SK-N-SH (cell line): ENCODE data around the gene CCDC194.

Experiments
- CTCF ChIP-seq: fragments of 200-600 bp; sonication (generic); IDR thresholded peaks from 2 replicates; pipeline ENCODE4 v1.6.1; 2017; ENCODE audit warnings: antibody characterized with exemption, mild to moderate bottlenecking, moderate library complexity
- EZH2phosphoT487 ChIP-seq: fragments of 200-600 bp; sonication (generic); IDR thresholded peaks from 2 replicates; pipeline ENCODE4 v1.6.1; 2017; ENCODE audit warnings: low read depth, mixed run types, mild to moderate bottlenecking, antibody characterized with exemption, moderate library complexity, borderline replicate concordance
- FOXJ3 ChIP-seq: sonication (generic); formaldehyde crosslinking; IDR thresholded peaks from 2 replicates; pipeline ENCODE4 v1.5.1; 2020; ENCODE audit warnings: mild to moderate bottlenecking, missing genetic modification reagents
- JUND ChIP-seq: IDR thresholded peaks from 2 replicates; pipeline ENCODE4 v1.4.0; 2012
- POLR2AphosphoS5 ChIP-seq: IDR thresholded peaks from 2 replicates; pipeline ENCODE4 v1.6.1; 2012; ENCODE audit warnings: low read depth, low read length
- SIN3A ChIP-seq: IDR thresholded peaks from 2 replicates; pipeline ENCODE4 v1.6.1; 2012; ENCODE audit warnings: low read depth, mild to moderate bottlenecking, low read length, moderate library complexity, borderline replicate concordance
- SMC3 ChIP-seq: IDR thresholded peaks from 2 replicates; pipeline ENCODE4 v1.6.1; 2012; ENCODE audit warnings: low read depth, low read length, improper control_type of control experiment
- TAF1 ChIP-seq: IDR thresholded peaks from 2 replicates; pipeline ENCODE4 v1.6.1; 2012; ENCODE audit warnings: low read depth, mild to moderate bottlenecking, low read length, moderate library complexity, borderline replicate concordance
- TEAD4 ChIP-seq: IDR thresholded peaks from 2 replicates; pipeline ENCODE4 v1.4.0; 2012; ENCODE audit warnings: mild to moderate bottlenecking, borderline replicate concordance; ENCODE audit not compliant: insufficient read depth
- TF ChIP-seq, protein P1 (sequence below): IDR thresholded peaks from 2 replicates; pipeline ENCODE4 v1.4.0; 2012; ENCODE audit warnings: low read depth

- no peak for TF ChIP-seq FOXJ3 (CRISPR knock-in tag)
- no peak for TF ChIP-seq TAF1
- TF ChIP-seq EZH2phosphoT487: no peak
- no peak for TF ChIP-seq CTCF
- no peak for TF ChIP-seq SIN3A
- TF ChIP-seq SMC3: no peak
- TF ChIP-seq POLR2AphosphoS5: no peak
- TF ChIP-seq TEAD4: no peak
- TF ChIP-seq, protein P1, sequence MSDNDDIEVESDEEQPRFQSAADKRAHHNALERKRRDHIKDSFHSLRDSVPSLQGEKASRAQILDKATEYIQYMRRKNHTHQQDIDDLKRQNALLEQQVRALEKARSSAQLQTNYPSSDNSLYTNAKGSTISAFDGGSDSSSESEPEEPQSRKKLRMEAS: no peak
- TF ChIP-seq JUND: no peak
Observed at GRCh38 chr19:17431417-17431816, 37.4 kb upstream of the CCDC194 start.
